Colonic mucosa (tissue), 4 donors: ENCODE results near the gene COX15. TPM values are rescaled to one million over a fixed set of nuclear protein-coding genes. Genes with fewer than 3 reads are reported as not detected.
"Not testable (repeated sequence)": the region's sequence is repeated elsewhere in the genome, so short reads cannot be mapped to it uniquely, and the experiment has no call there.

Source experiments
- DNase-seq: peaks from one replicate; pipeline ENCODE4 v3.0.0-alpha.2; 2020
- H3K27ac ChIP-seq: fragments of 200-600 bp; one replicate; pipeline ENCODE4 v1.8.0; 2021
- H3K27me3 ChIP-seq: fragments of 200-600 bp; one replicate; pipeline ENCODE4 v1.8.0; 2021
- H3K36me3 ChIP-seq: fragments of 200-600 bp; one replicate; pipeline ENCODE4 v1.8.0; 2021
- H3K4me1 ChIP-seq: fragments of 200-600 bp; one replicate; pipeline ENCODE4 v1.8.0; 2021; ENCODE audit warnings: mild to moderate bottlenecking
- H3K4me3 ChIP-seq: fragments of 200-600 bp; one replicate; pipeline ENCODE4 v1.8.0; 2021
- H3K9ac ChIP-seq, 2 donors: one replicate each; pipeline ENCODE4 v1.7.0; 2013; ENCODE audit warnings: control low read depth in 2 of 2, low read depth in 2 of 2, low read length in 2 of 2
- H3K9me3 ChIP-seq: fragments of 200-600 bp; one replicate; pipeline ENCODE4 v1.8.0; 2021
- intact Hi-C: fragments of 100-400 bp; cut with DNase I; formaldehyde crosslinking; loops from one replicate; pipeline ENCODE4 v1.14.1; 2022
- total RNA-seq, 2 donors: library from RNA; stranded (reverse); fragmentation: NEBNext Ultra II Directional in 1 of 2; extraction: Animal tissue kit (Norgen Biotek cat#: 25700) in 1 of 2; gene quantifications; one replicate each; pipeline ENCODE4 v1.2.1, GENCODE V29; 2021
- TF ChIP-seq, protein P1 (sequence below): fragments of 200-600 bp; IDR thresholded peaks from one replicate; pipeline ENCODE4 v1.8.0; 2022; ENCODE audit warnings: antibody characterized with exemption, mild to moderate bottlenecking
- donor health status: healthy.
- donor health status: DM: no; HTN: no; CAD: no.
- donor health status: DM: no; HTN: no; CAD: no.

COX15 gene
- total RNA-seq, 2 donors from 2014 or later: 48.1 to 50.1 TPM

GRCh38 chr10:99750641-99751040 is 18.7 kb upstream of the COX15 start:
- Histone ChIP-seq H3K27ac (no peak overlapping the region), H3K9me3 (no peaks in the 10 kb centered on the region), H3K9ac (no peak overlapping the region), H3K27me3 (no peaks in the 10 kb centered on the region), H3K4me1 (no peaks in the 10 kb centered on the region), H3K36me3 (no peaks in the 10 kb centered on the region), H3K4me3 (no peak overlapping the region)
- DNase-seq: no peak
- intact Hi-C loops: no loop called here
- TF ChIP-seq, protein P1, sequence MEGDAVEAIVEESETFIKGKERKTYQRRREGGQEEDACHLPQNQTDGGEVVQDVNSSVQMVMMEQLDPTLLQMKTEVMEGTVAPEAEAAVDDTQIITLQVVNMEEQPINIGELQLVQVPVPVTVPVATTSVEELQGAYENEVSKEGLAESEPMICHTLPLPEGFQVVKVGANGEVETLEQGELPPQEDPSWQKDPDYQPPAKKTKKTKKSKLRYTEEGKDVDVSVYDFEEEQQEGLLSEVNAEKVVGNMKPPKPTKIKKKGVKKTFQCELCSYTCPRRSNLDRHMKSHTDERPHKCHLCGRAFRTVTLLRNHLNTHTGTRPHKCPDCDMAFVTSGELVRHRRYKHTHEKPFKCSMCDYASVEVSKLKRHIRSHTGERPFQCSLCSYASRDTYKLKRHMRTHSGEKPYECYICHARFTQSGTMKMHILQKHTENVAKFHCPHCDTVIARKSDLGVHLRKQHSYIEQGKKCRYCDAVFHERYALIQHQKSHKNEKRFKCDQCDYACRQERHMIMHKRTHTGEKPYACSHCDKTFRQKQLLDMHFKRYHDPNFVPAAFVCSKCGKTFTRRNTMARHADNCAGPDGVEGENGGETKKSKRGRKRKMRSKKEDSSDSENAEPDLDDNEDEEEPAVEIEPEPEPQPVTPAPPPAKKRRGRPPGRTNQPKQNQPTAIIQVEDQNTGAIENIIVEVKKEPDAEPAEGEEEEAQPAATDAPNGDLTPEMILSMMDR: no peak

- Histone ChIP-seq H3K9ac (no peak overlapping the region), H3K9me3 (no peaks in the 10 kb centered on the region), H3K4me3 (no peak overlapping the region), H3K27ac (no peak overlapping the region), H3K4me1 (no peaks in the 10 kb centered on the region), H3K36me3 (no peaks in the 10 kb centered on the region), H3K27me3 (no peaks in the 10 kb centered on the region)
- intact Hi-C loops: no loop called here
- DNase-seq: no peak
- TF ChIP-seq, protein P1: no peak
These were observed 17.0 kb upstream of the COX15 start for GRCh38 chr10:99748823-99749451.

- H3K27ac ChIP-seq, H3K36me3 ChIP-seq, intact Hi-C loops, H3K4me1 ChIP-seq, DNase-seq, H3K27me3 ChIP-seq, H3K9ac ChIP-seq, H3K9me3 ChIP-seq, H3K4me3 ChIP-seq: not testable (repeated sequence)
These were observed 14.2 kb upstream of the COX15 start for GRCh38 chr10:99746166-99746565.

GRCh38 chr10:99743841-99744240 is 11.9 kb upstream of the COX15 start:
- Histone ChIP-seq H3K4me3 (no peak overlapping the region), H3K27ac (no peak overlapping the region), H3K9me3 (no peaks in the 10 kb centered on the region), H3K36me3 (peaks cover 8% of the 10 kb centered on the region), H3K9ac (no peak overlapping the region), H3K27me3 (no peaks in the 10 kb centered on the region), H3K4me1 (no peaks in the 10 kb centered on the region)
- intact Hi-C loops: no loop called here
- DNase-seq: no peak
- TF ChIP-seq, protein P1: no peak

DNA sequence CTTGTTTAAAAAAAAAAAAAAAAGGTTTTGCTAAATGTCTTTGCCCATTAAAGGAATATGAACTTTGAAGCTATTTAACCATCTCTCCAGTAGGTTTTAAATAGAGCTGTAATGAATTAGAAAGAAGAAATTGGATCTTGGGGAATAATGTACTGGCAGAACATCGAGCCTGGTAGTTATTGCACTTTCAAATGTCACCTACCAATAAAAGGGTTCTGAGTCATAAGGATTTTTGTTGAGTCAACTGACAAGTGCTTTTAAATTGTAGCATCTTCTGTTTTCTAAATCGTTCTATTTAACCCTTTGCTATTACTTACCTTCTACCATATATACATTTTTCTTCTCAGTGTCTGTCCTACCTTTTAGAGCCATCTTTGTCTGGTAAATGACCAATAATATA is 10.8 kb upstream of the COX15 start:
- intact Hi-C loops: no loop called here
- Histone ChIP-seq H3K4me1 (no peaks in the 10 kb centered on the region), H3K36me3 (peaks cover 8% of the 10 kb centered on the region)

DNA sequence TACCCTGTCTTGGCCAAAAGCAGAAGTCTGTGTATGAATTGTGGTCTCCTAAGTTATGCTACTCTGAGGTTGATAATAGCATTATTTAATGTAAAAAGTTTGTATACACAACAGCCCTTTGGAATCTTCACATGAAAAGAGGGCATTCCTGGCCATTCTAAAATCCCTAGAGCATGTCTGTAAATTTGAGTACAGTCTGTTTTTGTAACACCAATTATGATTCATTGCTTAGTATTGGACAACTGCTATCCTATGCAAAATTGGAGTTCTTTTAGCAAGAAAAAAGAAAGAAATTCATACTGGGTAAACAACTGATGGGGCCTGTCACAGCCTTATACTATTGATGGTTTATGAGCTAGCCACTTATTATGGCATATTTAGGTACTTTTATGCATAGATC is 10.3 kb upstream of the COX15 start:
- intact Hi-C loops: no loop called here
- Histone ChIP-seq H3K36me3 (peaks cover 8% of the 10 kb centered on the region), H3K9ac (no peak overlapping the region), H3K9me3 (no peaks in the 10 kb centered on the region), H3K4me3 (no peak overlapping the region), H3K27ac (no peak overlapping the region), H3K27me3 (no peaks in the 10 kb centered on the region), H3K4me1 (no peaks in the 10 kb centered on the region)
- TF ChIP-seq, protein P1: no peak
- DNase-seq: no peak

More for the DNA sequence above, 10.8 kb upstream of the COX15 start:
- DNase-seq: no peak
- no peak overlapping the region for H3K9ac ChIP-seq
- no peaks in the 10 kb centered on the region for H3K27me3 ChIP-seq
- H3K4me3 ChIP-seq: no peak overlapping the region
- TF ChIP-seq, protein P1: no peak
- H3K9me3 ChIP-seq: no peaks in the 10 kb centered on the region
- H3K27ac ChIP-seq: no peak overlapping the region
